ENCODE data around the gene PPP6R1. TPM values are rescaled to one million over a fixed set of nuclear protein-coding genes. Genes with fewer than 3 reads are reported as not detected.

The PPP6R1 gene
- total RNA-seq, 1 experiment from 2014 or later: 172 TPM

DNA sequence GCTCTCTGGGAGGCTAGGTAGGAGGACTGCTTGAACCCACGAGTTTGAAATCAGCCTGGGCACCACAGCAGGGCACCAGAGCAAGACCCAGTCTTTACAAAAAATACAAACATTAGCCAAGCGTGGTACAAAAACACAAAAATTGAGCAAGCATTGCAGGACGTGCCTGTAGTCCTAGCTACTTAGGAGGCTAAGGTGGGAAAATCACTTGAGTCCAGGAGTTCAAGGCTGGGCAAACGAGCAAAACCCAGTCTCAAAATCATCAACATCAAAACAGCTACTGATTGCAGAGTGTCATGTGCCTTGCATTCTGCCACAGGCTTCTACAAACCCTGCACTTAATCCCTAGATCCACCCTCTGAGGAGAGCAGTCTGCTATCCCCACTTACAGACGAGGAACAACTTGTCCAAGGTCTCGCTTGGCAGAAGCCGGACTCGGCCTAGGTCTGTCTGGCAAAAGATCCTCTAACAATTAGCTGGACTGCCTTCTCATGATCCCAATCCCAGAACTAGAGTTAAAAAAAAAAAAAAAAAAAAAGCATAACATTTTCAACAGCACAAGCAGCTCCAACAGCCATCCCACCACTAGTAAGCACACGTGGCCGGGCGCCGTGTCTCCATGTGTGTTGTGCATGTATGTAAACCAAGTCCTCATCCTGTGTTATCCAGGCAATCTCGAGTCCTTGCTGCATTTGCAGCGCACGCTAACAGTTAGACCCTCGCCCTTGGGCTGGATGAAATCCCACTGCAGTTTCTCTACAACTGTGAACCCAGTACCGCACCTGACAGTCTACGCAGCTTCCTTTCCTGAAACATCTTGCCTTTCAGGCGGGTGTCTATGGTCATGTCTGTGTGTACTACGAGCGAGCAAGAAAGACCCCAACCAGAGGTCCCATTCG is 2.0 kb downstream of the PPP6R1 start:
- DNase-seq (ENCODE audit: low read depth, low spot score): no peak
- ChIA-PET POLR2A (interaction anchor here (0.6 kb wide), 1 partner anchor 100 kb away, joined by 3 read pairs; no protein-coding TSS in a partner anchor), CTCF (interaction anchor here (1.9 kb wide), 1 partner anchor 127 kb away, joined by 5 read pairs; the partner anchor contains the start of gene TMEM238)
- no peak for TF ChIP-seq TCF7L2 (IDR thresholded peaks at IDR 0.05; ENCODE audit: low read depth, low read length)
- TF ChIP-seq SIN3A (IDR thresholded peaks at IDR 0.05; ENCODE audit: borderline replicate concordance, insufficient read depth, low read depth, low read length): no peak
- TF ChIP-seq POLR2AphosphoS5 (IDR thresholded peaks at IDR 0.05; ENCODE audit: low read depth, low read length): no peak
- TF ChIP-seq, protein P1, sequence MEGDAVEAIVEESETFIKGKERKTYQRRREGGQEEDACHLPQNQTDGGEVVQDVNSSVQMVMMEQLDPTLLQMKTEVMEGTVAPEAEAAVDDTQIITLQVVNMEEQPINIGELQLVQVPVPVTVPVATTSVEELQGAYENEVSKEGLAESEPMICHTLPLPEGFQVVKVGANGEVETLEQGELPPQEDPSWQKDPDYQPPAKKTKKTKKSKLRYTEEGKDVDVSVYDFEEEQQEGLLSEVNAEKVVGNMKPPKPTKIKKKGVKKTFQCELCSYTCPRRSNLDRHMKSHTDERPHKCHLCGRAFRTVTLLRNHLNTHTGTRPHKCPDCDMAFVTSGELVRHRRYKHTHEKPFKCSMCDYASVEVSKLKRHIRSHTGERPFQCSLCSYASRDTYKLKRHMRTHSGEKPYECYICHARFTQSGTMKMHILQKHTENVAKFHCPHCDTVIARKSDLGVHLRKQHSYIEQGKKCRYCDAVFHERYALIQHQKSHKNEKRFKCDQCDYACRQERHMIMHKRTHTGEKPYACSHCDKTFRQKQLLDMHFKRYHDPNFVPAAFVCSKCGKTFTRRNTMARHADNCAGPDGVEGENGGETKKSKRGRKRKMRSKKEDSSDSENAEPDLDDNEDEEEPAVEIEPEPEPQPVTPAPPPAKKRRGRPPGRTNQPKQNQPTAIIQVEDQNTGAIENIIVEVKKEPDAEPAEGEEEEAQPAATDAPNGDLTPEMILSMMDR (IDR thresholded peaks at IDR 0.05): no peak
- TF ChIP-seq, protein P2, sequence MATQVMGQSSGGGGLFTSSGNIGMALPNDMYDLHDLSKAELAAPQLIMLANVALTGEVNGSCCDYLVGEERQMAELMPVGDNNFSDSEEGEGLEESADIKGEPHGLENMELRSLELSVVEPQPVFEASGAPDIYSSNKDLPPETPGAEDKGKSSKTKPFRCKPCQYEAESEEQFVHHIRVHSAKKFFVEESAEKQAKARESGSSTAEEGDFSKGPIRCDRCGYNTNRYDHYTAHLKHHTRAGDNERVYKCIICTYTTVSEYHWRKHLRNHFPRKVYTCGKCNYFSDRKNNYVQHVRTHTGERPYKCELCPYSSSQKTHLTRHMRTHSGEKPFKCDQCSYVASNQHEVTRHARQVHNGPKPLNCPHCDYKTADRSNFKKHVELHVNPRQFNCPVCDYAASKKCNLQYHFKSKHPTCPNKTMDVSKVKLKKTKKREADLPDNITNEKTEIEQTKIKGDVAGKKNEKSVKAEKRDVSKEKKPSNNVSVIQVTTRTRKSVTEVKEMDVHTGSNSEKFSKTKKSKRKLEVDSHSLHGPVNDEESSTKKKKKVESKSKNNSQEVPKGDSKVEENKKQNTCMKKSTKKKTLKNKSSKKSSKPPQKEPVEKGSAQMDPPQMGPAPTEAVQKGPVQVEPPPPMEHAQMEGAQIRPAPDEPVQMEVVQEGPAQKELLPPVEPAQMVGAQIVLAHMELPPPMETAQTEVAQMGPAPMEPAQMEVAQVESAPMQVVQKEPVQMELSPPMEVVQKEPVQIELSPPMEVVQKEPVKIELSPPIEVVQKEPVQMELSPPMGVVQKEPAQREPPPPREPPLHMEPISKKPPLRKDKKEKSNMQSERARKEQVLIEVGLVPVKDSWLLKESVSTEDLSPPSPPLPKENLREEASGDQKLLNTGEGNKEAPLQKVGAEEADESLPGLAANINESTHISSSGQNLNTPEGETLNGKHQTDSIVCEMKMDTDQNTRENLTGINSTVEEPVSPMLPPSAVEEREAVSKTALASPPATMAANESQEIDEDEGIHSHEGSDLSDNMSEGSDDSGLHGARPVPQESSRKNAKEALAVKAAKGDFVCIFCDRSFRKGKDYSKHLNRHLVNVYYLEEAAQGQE (IDR thresholded peaks at IDR 0.05; ENCODE audit: insufficient read depth in 1 of 2, low read depth in 2 of 2, low read length in 1 of 2): no peak
- no peaks in the 10 kb centered on the region for H3K27me3 ChIP-seq (ENCODE audit: control insufficient read depth, insufficient read depth, low read length)
- in situ Hi-C loops (cut with HindIII; ENCODE audit: low pct_unique_long_range_greater_than_20kb, low sequenced_read_pairs) (no loop called here), intact Hi-C loops (cut with micrococcal nuclease; ENCODE audit: unreplicated experiment) (no loop called here)
- H3K9me3 ChIP-seq (ENCODE audit: control insufficient read depth, insufficient read depth, low read depth, low read length): no peaks in the 10 kb centered on the region
- peak overlapping the region; percentile 81 to 96 for H3K4me3 ChIP-seq (ENCODE audit: low read depth in 2 of 2, low read length in 2 of 2)
- TSS peak; percentile 69 for BruUV-seq (replicated peaks)
- peaks cover 48% of the 10 kb centered on the region for H3K4me1 ChIP-seq (ENCODE audit: control insufficient read depth, insufficient read depth, low read length)
- ATAC-seq: no peak
- peak overlapping the region; percentile 91 for H3K27ac ChIP-seq (ENCODE audit: low read length)
- H3K36me3 ChIP-seq (ENCODE audit: control insufficient read depth, insufficient read depth, low read length): peaks cover 5% of the 10 kb centered on the region; the same call in 1 of the 2 replicates

DNA sequence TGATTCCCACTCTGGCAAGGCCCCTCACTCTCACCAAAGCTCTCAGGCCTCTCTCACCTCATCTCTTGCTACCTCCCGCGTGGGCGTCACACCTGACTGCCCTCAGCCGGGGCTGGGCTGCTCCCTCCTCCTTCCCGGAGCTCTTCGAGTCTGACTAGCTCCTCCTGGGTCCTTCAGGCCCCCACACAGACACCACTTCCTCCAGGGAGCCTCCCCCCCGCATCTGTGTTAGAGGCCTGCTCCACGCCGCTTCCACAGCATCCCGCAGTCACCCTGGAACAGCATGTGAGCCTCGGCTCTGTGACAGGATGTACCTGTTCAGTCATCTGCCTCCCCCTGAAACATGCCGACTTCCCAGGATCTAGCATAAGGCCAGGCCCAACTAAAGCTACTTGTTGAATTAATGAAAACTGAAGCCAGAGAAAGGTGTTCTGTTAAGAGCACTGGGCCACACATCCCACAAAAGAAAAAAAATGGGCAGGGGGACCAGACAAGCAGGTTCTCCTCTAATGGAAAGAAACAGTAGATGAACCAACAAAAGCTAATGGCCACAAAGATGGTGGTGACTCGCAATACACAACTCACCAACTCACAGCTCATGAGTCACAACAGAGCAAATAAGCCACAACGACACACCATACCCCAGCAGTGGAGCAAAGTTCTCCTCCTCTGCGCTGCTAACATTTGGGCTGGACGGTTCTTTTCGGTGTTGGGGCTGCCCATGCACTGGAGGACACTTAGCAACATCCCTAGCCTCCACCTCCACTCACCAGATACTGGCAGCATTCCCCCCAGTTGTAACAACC is 3.0 kb downstream of the PPP6R1 start:
- peak overlapping the region; percentile 81 to 96 for H3K4me3 ChIP-seq (ENCODE audit: low read depth in 2 of 2, low read length in 2 of 2)
- no peaks in the 10 kb centered on the region for H3K27me3 ChIP-seq (ENCODE audit: control insufficient read depth, insufficient read depth, low read length)
- no peak for DNase-seq (ENCODE audit: low read depth, low spot score)
- ChIA-PET POLR2A (interaction anchor here (0.6 kb wide), 1 partner anchor 47 kb away, joined by 3 read pairs; the partner anchor contains the start of gene PTPRH), CTCF (interaction anchor here (0.5 to 1.9 kb wide), 2 partner anchors 116 to 128 kb away, joined by 4 to 5 read pairs; partner anchors contain the start of gene TMEM238)
- peaks cover 5% of the 10 kb centered on the region; the same call in 1 of the 2 replicates for H3K36me3 ChIP-seq (ENCODE audit: control insufficient read depth, insufficient read depth, low read length)
- H3K4me1 ChIP-seq (ENCODE audit: control insufficient read depth, insufficient read depth, low read length): peaks cover 50% of the 10 kb centered on the region
- in situ Hi-C loops (cut with HindIII; ENCODE audit: low pct_unique_long_range_greater_than_20kb, low sequenced_read_pairs): no loop called here
- BruUV-seq (replicated peaks): no TSS peak
- no peak for TF ChIP-seq POLR2AphosphoS5 (IDR thresholded peaks at IDR 0.05; ENCODE audit: low read depth, low read length)
- TF ChIP-seq, protein P2 (IDR thresholded peaks at IDR 0.05; ENCODE audit: insufficient read depth in 1 of 2, low read depth in 2 of 2, low read length in 1 of 2): no peak
- TF ChIP-seq, protein P1 (IDR thresholded peaks at IDR 0.05): no peak
- TF ChIP-seq TCF7L2 (IDR thresholded peaks at IDR 0.05; ENCODE audit: low read depth, low read length): no peak
- TF ChIP-seq SIN3A (IDR thresholded peaks at IDR 0.05; ENCODE audit: borderline replicate concordance, insufficient read depth, low read depth, low read length): no peak
- intact Hi-C loops (cut with micrococcal nuclease; ENCODE audit: unreplicated experiment): no loop called here
- no peak for ATAC-seq
- H3K9me3 ChIP-seq (ENCODE audit: control insufficient read depth, insufficient read depth, low read depth, low read length): no peaks in the 10 kb centered on the region
- peak overlapping the region; percentile 91 for H3K27ac ChIP-seq (ENCODE audit: low read length)

Measured in Panc1 (cell line).